HCT116 (cell line): ENCODE measurements around the gene PATL2.

Source experiments
- SP1 ChIP-seq: IDR thresholded peaks from 2 replicates; pipeline ENCODE4 v1.6.1; 2012; ENCODE audit warnings: low read depth
- YY1 ChIP-seq: IDR thresholded peaks from 2 replicates; pipeline ENCODE4 v1.6.1; 2011; ENCODE audit warnings: low read length, low read depth, moderate library complexity, mild to moderate bottlenecking; ENCODE audit not compliant: insufficient replicate concordance; ENCODE audit errors: extremely low read depth
- TF ChIP-seq, protein P1 (sequence below), 3 experiments: fragments of 200-600 bp in 1 of 3; sonication (generic) in 1 of 3; IDR thresholded peaks in 2 of 3; conservative IDR thresholded peaks in 1 of 3; 2 replicates each; pipeline ENCODE4 v1.5.1; 2012 to 2017; ENCODE audit warnings: low read depth in 2 of 3, low read length in 2 of 3, antibody characterized with exemption in 1 of 3, borderline replicate concordance in 1 of 3, control low read depth in 1 of 3, mild to moderate bottlenecking in 1 of 3, mixed read lengths in 1 of 3, mixed run types in 1 of 3, moderate library complexity in 1 of 3; ENCODE audit not compliant: insufficient read depth in 1 of 3

DNA sequence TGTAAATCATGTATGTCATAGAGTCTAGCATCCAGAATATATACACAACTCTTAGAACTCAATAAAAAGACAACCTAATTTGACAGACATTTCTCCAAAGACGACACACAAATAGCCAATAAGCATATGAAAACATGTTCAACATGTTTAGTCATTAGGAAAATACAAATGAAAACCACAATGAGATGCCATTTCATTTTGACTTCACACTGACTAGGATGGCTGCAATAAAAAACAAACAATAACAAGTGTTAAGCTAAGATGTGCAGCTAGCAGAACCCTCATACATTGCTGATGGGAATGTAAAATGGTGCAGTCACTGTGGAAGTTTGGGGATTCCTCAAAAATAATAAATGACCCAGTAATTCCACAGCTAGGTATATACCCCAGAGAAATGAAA is 64.1 kb downstream of the PATL2 start:
- TF ChIP-seq, protein P1, sequence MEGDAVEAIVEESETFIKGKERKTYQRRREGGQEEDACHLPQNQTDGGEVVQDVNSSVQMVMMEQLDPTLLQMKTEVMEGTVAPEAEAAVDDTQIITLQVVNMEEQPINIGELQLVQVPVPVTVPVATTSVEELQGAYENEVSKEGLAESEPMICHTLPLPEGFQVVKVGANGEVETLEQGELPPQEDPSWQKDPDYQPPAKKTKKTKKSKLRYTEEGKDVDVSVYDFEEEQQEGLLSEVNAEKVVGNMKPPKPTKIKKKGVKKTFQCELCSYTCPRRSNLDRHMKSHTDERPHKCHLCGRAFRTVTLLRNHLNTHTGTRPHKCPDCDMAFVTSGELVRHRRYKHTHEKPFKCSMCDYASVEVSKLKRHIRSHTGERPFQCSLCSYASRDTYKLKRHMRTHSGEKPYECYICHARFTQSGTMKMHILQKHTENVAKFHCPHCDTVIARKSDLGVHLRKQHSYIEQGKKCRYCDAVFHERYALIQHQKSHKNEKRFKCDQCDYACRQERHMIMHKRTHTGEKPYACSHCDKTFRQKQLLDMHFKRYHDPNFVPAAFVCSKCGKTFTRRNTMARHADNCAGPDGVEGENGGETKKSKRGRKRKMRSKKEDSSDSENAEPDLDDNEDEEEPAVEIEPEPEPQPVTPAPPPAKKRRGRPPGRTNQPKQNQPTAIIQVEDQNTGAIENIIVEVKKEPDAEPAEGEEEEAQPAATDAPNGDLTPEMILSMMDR (IDR thresholded peaks at IDR 0.05 in 2 of 3, conservative IDR thresholded peaks at IDR 0.05 in 1 of 3; ENCODE audit: borderline replicate concordance in 1 of 3, insufficient read depth in 1 of 3, low read depth in 2 of 3, low read length in 2 of 3) = no peak
- no peak for TF ChIP-seq SP1
- TF ChIP-seq YY1 = no peak
